Measurements from ENCODE around the gene TNS4.

The TNS4 gene

DNA sequence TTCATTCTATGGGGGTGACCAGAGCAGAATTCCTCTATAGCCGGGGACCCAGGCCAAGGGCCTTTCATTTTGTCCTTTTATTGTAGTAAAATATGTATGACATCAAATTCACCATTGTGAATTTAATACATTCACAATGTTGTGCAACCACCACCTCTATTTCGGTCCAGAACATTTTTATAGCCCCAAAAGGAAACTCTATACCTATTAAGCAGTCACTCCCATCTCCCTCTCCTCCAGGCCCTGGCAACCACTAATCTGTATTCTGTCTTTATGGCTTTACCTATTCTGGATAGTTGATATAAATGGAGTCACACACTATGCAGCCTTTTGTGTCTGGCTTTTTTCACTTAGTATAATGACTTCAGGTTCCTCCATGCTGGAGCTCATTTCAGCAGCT is 9.7 kb upstream of the TNS4 start:
- no peak overlapping the region for H3K4me3 ChIP-seq (ENCODE audit: low read length)

DNA sequence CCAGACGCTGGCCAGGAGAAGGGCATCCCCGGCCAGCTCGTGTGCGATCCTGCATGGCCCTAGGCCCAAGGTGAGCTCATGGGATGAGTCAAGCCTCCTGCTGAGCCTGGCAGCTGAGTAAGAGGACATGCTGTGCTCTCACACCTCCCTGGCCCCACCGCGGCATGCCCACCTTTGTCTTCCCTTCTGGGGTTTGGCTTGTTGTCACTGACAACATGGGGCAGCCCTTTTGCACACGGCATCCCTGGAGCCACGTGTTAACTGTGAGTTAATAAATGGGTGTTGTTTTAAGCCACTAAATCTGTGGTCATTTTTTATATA is 8.9 kb upstream of the TNS4 start:
- Histone ChIP-seq H2AFZ (ENCODE audit: low read length) (no peak overlapping the region), H4K20me1 (ENCODE audit: insufficient read depth, low read length) (no peaks in the 10 kb centered on the region), H3F3A (ENCODE audit: insufficient read depth, low read length) (no peaks in the 10 kb centered on the region), H3K27me3 (replicated peaks; ENCODE audit: insufficient read depth, low read length) (peaks cover 23% of the 10 kb centered on the region), H3K4me1 (ENCODE audit: low read length) (no peaks in the 10 kb centered on the region), H3K9me3 (replicated peaks; ENCODE audit: insufficient read depth, low read length) (no peaks in the 10 kb centered on the region), H3K4me2 (ENCODE audit: low read depth, low read length) (no peak overlapping the region), H3K4me3 (ENCODE audit: low read length) (no peak overlapping the region), H3K79me2 (ENCODE audit: low read length) (no peaks in the 10 kb centered on the region), H3K36me3 (replicated peaks; ENCODE audit: insufficient read depth, low read length) (no peaks in the 10 kb centered on the region), H3K9ac (ENCODE audit: low read length) (no peak overlapping the region), H3K9me2 (replicated peaks; ENCODE audit: insufficient read depth, low read length) (no peaks in the 10 kb centered on the region), H3K27ac (ENCODE audit: low read length) (no peak overlapping the region)
- TF ChIP-seq CTCF (IDR thresholded peaks at IDR 0.05; ENCODE audit: low read length) (no peak), EZH2 (optimal IDR thresholded peaks at IDR 0.05; ENCODE audit: low read depth, low read length) (no peak), EZH2phosphoT487 (IDR thresholded peaks at IDR 0.05; ENCODE audit: low read length) (no peak)
- no peak for DNase-seq

More for the DNA sequence above, 9.7 kb upstream of the TNS4 start:
- no peak overlapping the region for H3K9ac ChIP-seq (ENCODE audit: low read length)
- H3K27me3 ChIP-seq (replicated peaks; ENCODE audit: insufficient read depth, low read length): peaks cover 29% of the 10 kb centered on the region
- no peak overlapping the region for H3K4me2 ChIP-seq (ENCODE audit: low read depth, low read length)
- H2AFZ ChIP-seq (ENCODE audit: low read length): no peak overlapping the region
- DNase-seq: no peak
- no peaks in the 10 kb centered on the region for H3K9me2 ChIP-seq (replicated peaks; ENCODE audit: insufficient read depth, low read length)
- H3K9me3 ChIP-seq (replicated peaks; ENCODE audit: insufficient read depth, low read length): no peaks in the 10 kb centered on the region
- H3K79me2 ChIP-seq (ENCODE audit: low read length): no peaks in the 10 kb centered on the region
- no peaks in the 10 kb centered on the region for H3F3A ChIP-seq (ENCODE audit: insufficient read depth, low read length)
- no peaks in the 10 kb centered on the region for H4K20me1 ChIP-seq (ENCODE audit: insufficient read depth, low read length)
- no peak overlapping the region for H3K27ac ChIP-seq (ENCODE audit: low read length)
- H3K36me3 ChIP-seq (replicated peaks; ENCODE audit: insufficient read depth, low read length): no peaks in the 10 kb centered on the region
- peaks cover under 1% of the 10 kb centered on the region; the same call in 1 of the 2 replicates for H3K4me1 ChIP-seq (ENCODE audit: low read length)
- TF ChIP-seq EZH2 (optimal IDR thresholded peaks at IDR 0.05; ENCODE audit: low read depth, low read length) (no peak), CTCF (IDR thresholded peaks at IDR 0.05; ENCODE audit: low read length) (no peak), EZH2phosphoT487 (IDR thresholded peaks at IDR 0.05; ENCODE audit: low read length) (no peak)

GRCh38 chr17:40509626-40510327 is 8.4 kb upstream of the TNS4 start:
- H3K4me2 ChIP-seq (ENCODE audit: low read depth, low read length): no peak overlapping the region
- H3K9ac ChIP-seq (ENCODE audit: low read length): no peak overlapping the region
- H3K4me1 ChIP-seq (ENCODE audit: low read length): no peaks in the 10 kb centered on the region
- no peaks in the 10 kb centered on the region for H3F3A ChIP-seq (ENCODE audit: insufficient read depth, low read length)
- no peaks in the 10 kb centered on the region for H3K79me2 ChIP-seq (ENCODE audit: low read length)
- no peaks in the 10 kb centered on the region for H3K9me3 ChIP-seq (replicated peaks; ENCODE audit: insufficient read depth, low read length)
- DNase-seq: no peak
- peaks cover 18% of the 10 kb centered on the region for H3K27me3 ChIP-seq (replicated peaks; ENCODE audit: insufficient read depth, low read length)
- TF ChIP-seq CTCF (IDR thresholded peaks at IDR 0.05; ENCODE audit: low read length) (no peak), EZH2phosphoT487 (IDR thresholded peaks at IDR 0.05; ENCODE audit: low read length) (no peak), EZH2 (optimal IDR thresholded peaks at IDR 0.05; ENCODE audit: low read depth, low read length) (no peak)
- no peaks in the 10 kb centered on the region for H4K20me1 ChIP-seq (ENCODE audit: insufficient read depth, low read length)
- H3K27ac ChIP-seq (ENCODE audit: low read length): no peak overlapping the region
- H2AFZ ChIP-seq (ENCODE audit: low read length): no peak overlapping the region
- no peaks in the 10 kb centered on the region for H3K36me3 ChIP-seq (replicated peaks; ENCODE audit: insufficient read depth, low read length)
- no peak overlapping the region for H3K4me3 ChIP-seq (ENCODE audit: low read length)
- H3K9me2 ChIP-seq (replicated peaks; ENCODE audit: insufficient read depth, low read length): no peaks in the 10 kb centered on the region
